Spleen (tissue), 11 donors: ENCODE measurements around the gene RAD51B. TPM values are rescaled to one million over a fixed set of nuclear protein-coding genes. Genes with fewer than 3 reads are reported as not detected.
A peak's percentile ranks its signal among the peaks of the same experiment; 100 is the strongest.
"Not testable (repeated sequence)": the region's sequence is repeated elsewhere in the genome, so short reads cannot be mapped to it uniquely, and the experiment has no call there.

ENCODE experiments used
- DNase-seq: peaks from one replicate; pipeline ENCODE4 v3.0.0-alpha.2; 2020
- H3K27ac ChIP-seq, 8 donors: fragments of 200-600 bp; sonication (generic) in 7 of 8; 1 replicate in 4 of 8; 2 replicates in 4 of 8; pipeline versions ENCODE4 v1.5.0 to v1.8.0; 2016 to 2021; ENCODE audit warnings: inconsistent platforms in 4 of 8, mild to moderate bottlenecking in 4 of 8, moderate library complexity in 1 of 8
- H3K27me3 ChIP-seq, 7 donors: fragments of 200-600 bp; sonication (generic) in 6 of 7; replicated peaks in 1 of 7; 1 replicate in 4 of 7; 2 replicates in 3 of 7; pipeline versions ENCODE4 v1.5.0 to v1.8.0; 2016 to 2021; ENCODE audit warnings: inconsistent platforms in 3 of 7, mild to moderate bottlenecking in 1 of 7
- H3K36me3 ChIP-seq, 6 donors: fragments of 200-600 bp; sonication (generic) in 5 of 6; 1 replicate in 4 of 6; 2 replicates in 2 of 6; pipeline versions ENCODE4 v1.5.0 to v1.8.0; 2016 to 2021; ENCODE audit warnings: inconsistent platforms in 2 of 6
- H3K4me1 ChIP-seq, 6 donors: fragments of 200-600 bp; sonication (generic) in 5 of 6; 1 replicate in 3 of 6; 2 replicates in 3 of 6; pipeline versions ENCODE4 v1.5.0 to v1.8.0; 2016 to 2021; ENCODE audit warnings: inconsistent platforms in 3 of 6
- H3K4me3 ChIP-seq, 8 donors: fragments of 200-600 bp; sonication (generic) in 7 of 8; 1 replicate in 4 of 8; 2 replicates in 4 of 8; pipeline versions ENCODE4 v1.5.0 to v1.8.0; 2016 to 2021; ENCODE audit warnings: inconsistent platforms in 4 of 8, mild to moderate bottlenecking in 4 of 8, moderate library complexity in 2 of 8
- H3K9me3 ChIP-seq, 8 donors: fragments of 200-600 bp; sonication (generic) in 7 of 8; 1 replicate in 4 of 8; 2 replicates in 4 of 8; pipeline versions ENCODE4 v1.5.0 to v1.8.0; 2016 to 2021; ENCODE audit warnings: inconsistent platforms in 4 of 8
- CTCF ChIP-seq, 11 experiments: fragments of 200-600 bp in 7 of 11; fragments of 450-650 bp in 4 of 11; sonication (generic) in 4 of 11; IDR thresholded peaks in 8 of 11; conservative IDR thresholded peaks in 3 of 11; 1 replicate in 7 of 11; 2 replicates in 4 of 11; pipeline versions ENCODE4 v1.4.0 to v1.8.0; 2016 to 2021; ENCODE audit warnings: antibody characterized with exemption in 11 of 11, inconsistent platforms in 4 of 11, mild to moderate bottlenecking in 1 of 11
- POLR2A ChIP-seq, 3 donors: fragments of 450-650 bp; IDR thresholded peaks; one replicate each; pipeline ENCODE4 v1.5.1; 2017; ENCODE audit warnings: antibody characterized with exemption in 3 of 3, mild to moderate bottlenecking in 1 of 3
- POLR2AphosphoS5 ChIP-seq, 3 donors: sonication (generic); formaldehyde crosslinking; IDR thresholded peaks; one replicate each; pipeline ENCODE4 v1.5.1; 2017; ENCODE audit warnings: antibody characterized with exemption in 3 of 3
- WGBS, 5 donors: extraction: QIAGEN DNeasy Blood & Tissue Kit in 3 of 5; methylation state at CpG; one replicate each; pipeline versions ENCODE4 v1.1.5 to v1.1.7; 2013 to 2018; 5-methylcytosine and 5-hydroxymethylcytosine counted together
- intact Hi-C: fragments of 100-400 bp; cut with DNase I; formaldehyde crosslinking; loops from one replicate; pipeline ENCODE4 v1.15.0; 2023; ENCODE audit warnings: low total_unique reads
- polyA plus RNA-seq, 3 donors: library from polyadenylated mRNA; stranded (reverse); fragments of 200-250 nt; gene quantifications; one replicate each; pipeline ENCODE4 v1.2.1, GENCODE V29; 2013
- total RNA-seq, 7 donors: library from RNA; depleted of rRNA in 3 of 7; stranded (reverse); fragments of >200 nt in 3 of 7; fragmentation: NEBNext Ultra II Directional in 4 of 7; extraction: Animal tissue kit (Norgen Biotek cat#: 25700) in 4 of 7; gene quantifications; one replicate each; pipeline versions ENCODE4 v1.1.0 to v1.2.1, GENCODE V29; 2016 to 2021
- donor health status: healthy with polysubstance abuse.
- donor health status: DM: no; HTN: no; CAD: no; lungs with moderate emphysema.
- donor health status: DM: no; HTN: no; CAD: no.
- donor health status: Bipolar disorder and iron deficiency.
- donor health status: healthy.
- donor health status: DM: no; HTN: no; CAD: no.
- donor health status: DM: yes; HTN: yes; CAD: no.

RAD51B gene
- total and polyA plus RNA-seq, 10 donors, result 4.2 to 43.7 (median 29.8) TPM

GRCh38 chr14:68216079-68216478 lies 396.5 kb downstream of the RAD51B start:
- peak overlapping the region in 1 of 8 donors; percentile 36 for H3K27ac ChIP-seq
- H3K9me3 ChIP-seq, result no peaks in the 10 kb centered on the region
- H3K27me3 ChIP-seq, result no peaks in the 10 kb centered on the region
- no peak for TF ChIP-seq CTCF (IDR thresholded peaks at IDR 0.05 in 8 of 11, conservative IDR thresholded peaks at IDR 0.05 in 3 of 11)
- no peak for TF ChIP-seq POLR2AphosphoS5 (IDR thresholded peaks at IDR 0.05)
- TF ChIP-seq POLR2A (IDR thresholded peaks at IDR 0.05), result no peak
- H3K4me3 ChIP-seq, result no peak overlapping the region
- H3K4me1 ChIP-seq, result peaks cover 4 to 49% (median 21%) of the 10 kb centered on the region in 6 donors
- WGBS, 5 donors, result 61 to 79% (median 74%) methylated on average over 3 of the region's 3 CpGs
- DNase-seq, result no peak
- intact Hi-C loops, result no loop called here
- no peaks in the 10 kb centered on the region for H3K36me3 ChIP-seq

GRCh38 chr14:68216957-68217356 lies 397.4 kb downstream of the RAD51B start:
- DNase-seq, result no peak
- Histone ChIP-seq H3K9me3 (no peaks in the 10 kb centered on the region), H3K27ac (no peak overlapping the region), H3K4me1 (peaks cover 4 to 40% (median 15%) of the 10 kb centered on the region in 6 donors), H3K27me3 (no peaks in the 10 kb centered on the region), H3K36me3 (no peaks in the 10 kb centered on the region), H3K4me3 (no peak overlapping the region)
- 91 to 97% (median 96%) methylated on average over 3 of the region's 3 CpGs for WGBS, 5 donors
- TF ChIP-seq POLR2A (IDR thresholded peaks at IDR 0.05) (no peak), CTCF (IDR thresholded peaks at IDR 0.05 in 8 of 11, conservative IDR thresholded peaks at IDR 0.05 in 3 of 11) (no peak), POLR2AphosphoS5 (IDR thresholded peaks at IDR 0.05) (no peak)
- intact Hi-C loops, result no loop called here

- Histone ChIP-seq H3K27me3 (no peaks in the 10 kb centered on the region), H3K4me3 (no peak overlapping the region), H3K9me3 (no peaks in the 10 kb centered on the region), H3K36me3 (no peaks in the 10 kb centered on the region), H3K27ac (no peak overlapping the region), H3K4me1 (peaks cover 4 to 35% (median 15%) of the 10 kb centered on the region in 6 donors)
- intact Hi-C loops, result no loop called here
- TF ChIP-seq POLR2AphosphoS5 (IDR thresholded peaks at IDR 0.05) (no peak), POLR2A (IDR thresholded peaks at IDR 0.05) (no peak), CTCF (IDR thresholded peaks at IDR 0.05 in 8 of 11, conservative IDR thresholded peaks at IDR 0.05 in 3 of 11) (no peak)
- DNase-seq, result no peak
Observed at GRCh38 chr14:68217791-68218340, 398.3 kb downstream of the RAD51B start.

GRCh38 chr14:68219407-68219806 lies 399.8 kb downstream of the RAD51B start:
- Histone ChIP-seq H3K9me3 (no peaks in the 10 kb centered on the region), H3K27ac (no peak overlapping the region), H3K4me3 (no peak overlapping the region), H3K4me1 (peaks cover 4 to 26% (median 15%) of the 10 kb centered on the region in 6 donors), H3K36me3 (no peaks in the 10 kb centered on the region), H3K27me3 (no peaks in the 10 kb centered on the region)
- intact Hi-C loops, result no loop called here
- no peak for DNase-seq
- 93 to 97% (median 96%) methylated on average over 7 of the region's 7 CpGs for WGBS, 5 donors
- TF ChIP-seq POLR2AphosphoS5 (IDR thresholded peaks at IDR 0.05), result no peak
- TF ChIP-seq POLR2A (IDR thresholded peaks at IDR 0.05), result no peak
- no peak for TF ChIP-seq CTCF (IDR thresholded peaks at IDR 0.05 in 8 of 11, conservative IDR thresholded peaks at IDR 0.05 in 3 of 11)

- H3K4me1 ChIP-seq, intact Hi-C loops, DNase-seq, H3K27ac ChIP-seq, H3K4me3 ChIP-seq, H3K9me3 ChIP-seq, H3K27me3 ChIP-seq, H3K36me3 ChIP-seq: not testable (repeated sequence)
- WGBS, 5 donors, result 94 to 96% (median 95%) methylated on average over 2 of the region's 2 CpGs
Observed at GRCh38 chr14:68221046-68221445, 401.5 kb downstream of the RAD51B start.
